Small intestine (tissue), 16 donors: ENCODE data around the gene LBR. TPM values are rescaled to one million over a fixed set of nuclear protein-coding genes. Genes with fewer than 3 reads are reported as not detected.
A peak's percentile ranks its signal among the peaks of the same experiment; 100 is the strongest.

Experiments used
- DNase-seq, 2 donors: peaks; one replicate each; pipeline versions ENCODE4 v3.0.0 to v3.0.0-alpha.2; 2013
- FAIRE-seq: peaks from 2 replicates; lab custom pipeline; 2012; peaks lifted over from hg19 to GRCh38; lab: Jason Lieb, UNC
- H3K27ac ChIP-seq, 3 donors: one replicate each; pipeline ENCODE4 v1.5.1; 2013; ENCODE audit warnings: low read length in 2 of 3, mild to moderate bottlenecking in 2 of 3, control low read depth in 1 of 3, inconsistent platforms in 1 of 3, low read depth in 1 of 3, moderate library complexity in 1 of 3
- H3K27me3 ChIP-seq, 3 donors: one replicate each; pipeline ENCODE4 v1.6.1; 2013; ENCODE audit warnings: low read length in 3 of 3, inconsistent platforms in 1 of 3; ENCODE audit not compliant: control insufficient read depth in 3 of 3, insufficient read depth in 3 of 3
- H3K36me3 ChIP-seq, 3 donors: one replicate each; pipeline ENCODE4 v1.6.1; 2013; ENCODE audit warnings: low read length in 3 of 3, inconsistent platforms in 1 of 3, low read depth in 1 of 3, mild to moderate bottlenecking in 1 of 3, moderate library complexity in 1 of 3; ENCODE audit not compliant: control insufficient read depth in 3 of 3, insufficient read depth in 2 of 3
- H3K4me1 ChIP-seq, 3 donors: one replicate each; pipeline ENCODE4 v1.6.1; 2013; ENCODE audit warnings: low read length in 2 of 3, inconsistent platforms in 1 of 3, low read depth in 1 of 3, mild to moderate bottlenecking in 1 of 3, moderate library complexity in 1 of 3; ENCODE audit not compliant: control insufficient read depth in 3 of 3, insufficient read depth in 2 of 3
- H3K4me3 ChIP-seq, 3 donors: one replicate each; pipeline ENCODE4 v1.5.1; 2013; ENCODE audit warnings: low read length in 3 of 3, control low read depth in 1 of 3, inconsistent platforms in 1 of 3, low read depth in 1 of 3, mild to moderate bottlenecking in 1 of 3, moderate library complexity in 1 of 3
- H3K9me3 ChIP-seq, 2 donors: one replicate each; pipeline ENCODE4 v1.6.1; 2013; ENCODE audit warnings: low read depth in 1 of 2, low read length in 1 of 2; ENCODE audit not compliant: control insufficient read depth in 2 of 2, insufficient read depth in 1 of 2
- WGBS, 3 donors: extraction: QIAGEN DNeasy Blood & Tissue Kit; methylation state at CpG; one replicate each; pipeline ENCODE4 v1.1.7; 2013; 5-methylcytosine and 5-hydroxymethylcytosine counted together
- long read RNA-seq, 10 donors: transcript quantifications; one replicate each; lab custom pipeline, GENCODE V29; 2026
- polyA plus RNA-seq, 4 donors: library from polyadenylated mRNA; stranded (reverse) in 3 of 4; unstranded in 1 of 4; fragments of 200-250 nt in 3 of 4; fragments of 120-200 nt in 1 of 4; gene quantifications; one replicate each; pipeline versions ENCODE4 v1.2.1 to v1.2.3, GENCODE V29; 2013
- donor health status: healthy with polysubstance abuse.
- donor health status: control.
- donor health status: control.
- donor health status: Bipolar disorder and iron deficiency.
- donor health status: healthy.

Gene LBR
- 10 to 100 TPM in 2 of 4 donors, 1 to 10 TPM in 2; 7.3 to 64.9 (median 35.5) TPM for polyA plus RNA-seq
- long read RNA-seq, donor 1 = 0 reads
- long read RNA-seq, donor 2, partial matches to known transcripts = 0 of 4 reads
- long read RNA-seq, donor 2, other reads (novel, unspliced or antisense) = 0 of 4 reads
- long read RNA-seq, donor 3, transcript LBR-201 (14 exons, 3,745 nt) = major isoform, 10 of 19 reads
- long read RNA-seq, donor 3, partial matches to known transcripts = 6 of 19 reads
- long read RNA-seq, donor 3, other reads (novel, unspliced or antisense) = 0 of 19 reads
- long read RNA-seq, donor 4, partial matches to known transcripts = 0 of 1 reads
- long read RNA-seq, donor 4, other reads (novel, unspliced or antisense) = 0 of 1 reads
- long read RNA-seq, donor 5, partial matches to known transcripts = 0 of 4 reads
- long read RNA-seq, donor 5, other reads (novel, unspliced or antisense) = 0 of 4 reads
- long read RNA-seq, donor 6, transcript LBR-201 (14 exons, 3,745 nt) = major isoform, 7 of 10 reads
- long read RNA-seq, donor 6, partial matches to known transcripts = 0 of 10 reads
- long read RNA-seq, donor 6, other reads (novel, unspliced or antisense) = 0 of 10 reads
- long read RNA-seq, donor 7 = 0 reads
- long read RNA-seq, donor 8, partial matches to known transcripts = 0 of 1 reads
- long read RNA-seq, donor 8, other reads (novel, unspliced or antisense) = 0 of 1 reads
- long read RNA-seq, donor 9, partial matches to known transcripts = 0 of 5 reads
- long read RNA-seq, donor 9, other reads (novel, unspliced or antisense) = 0 of 5 reads
- long read RNA-seq, donor 10, transcript LBR-201 (14 exons, 3,745 nt) = major isoform, 10 of 12 reads
- long read RNA-seq, donor 10, partial matches to known transcripts = 0 of 12 reads
- long read RNA-seq, donor 10, other reads (novel, unspliced or antisense) = 0 of 12 reads

DNA sequence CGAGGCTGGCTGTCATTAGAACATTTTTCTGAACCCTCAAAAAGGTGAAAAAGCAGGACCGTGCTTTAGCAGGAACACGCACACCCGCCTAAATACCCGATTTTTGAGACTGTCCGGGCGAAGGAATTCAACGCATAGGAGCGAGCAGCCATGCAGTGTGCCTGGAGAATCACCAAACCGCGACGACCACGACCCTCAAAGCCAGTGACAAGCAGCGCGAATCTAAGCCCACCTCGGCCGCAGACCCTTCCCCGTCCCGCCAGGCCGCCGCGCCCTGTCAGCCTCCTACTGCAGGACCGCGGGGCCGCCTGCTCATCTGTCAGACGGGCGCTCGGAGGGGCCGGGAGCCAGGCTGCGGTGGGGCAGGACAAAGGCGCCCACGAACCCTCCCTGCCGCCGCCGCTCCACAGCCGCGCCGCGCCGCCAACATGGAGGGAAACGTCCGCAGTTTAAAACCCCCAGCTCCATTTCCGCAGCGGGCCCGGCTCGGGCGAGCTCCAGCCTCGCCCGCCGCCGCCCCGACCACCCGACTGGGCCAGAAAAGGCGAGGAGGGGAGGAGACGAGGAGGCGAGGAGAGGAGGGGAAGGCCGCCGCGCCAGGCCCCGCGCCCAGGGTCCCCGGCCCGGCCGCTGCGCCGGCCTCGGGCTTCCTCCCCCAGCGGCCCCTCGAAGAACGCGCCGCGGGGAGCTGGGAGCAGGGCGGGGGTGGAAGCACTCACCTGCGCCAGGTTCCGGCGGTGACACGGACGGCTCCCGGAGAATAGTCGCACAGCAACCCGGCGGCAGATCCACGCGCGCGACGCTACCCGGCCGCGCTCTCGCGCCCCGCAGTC lies at the start of gene LBR:
Gene LBR (minus strand): TSS at position 804 of the 833 bp plus-strand sequence. CDS start 3,963 bp downstream, outside the sequence.
- 0 to 1% (median 0%) methylated on average over 60 to 94 of the region's 94 CpGs for WGBS, 3 donors
- FAIRE-seq (no peak), DNase-seq (peak in 1 of 2 donors; percentile 69)
- peaks cover 0 to 3% (median 0%) of the 10 kb centered on the region in 3 donors for H3K36me3 ChIP-seq
- peak within 1 kb of the TSS; percentile 67 to 98 (median 80) for H3K4me3 ChIP-seq
- no peaks in the 10 kb centered on the region for H3K27me3 ChIP-seq
- peak within 1 kb of the TSS; percentile 85 to 95 (median 90) for H3K27ac ChIP-seq
- H3K9me3 ChIP-seq = no peaks in the 10 kb centered on the region
- peaks cover 18 to 34% (median 21%) of the 10 kb centered on the region in 3 donors for H3K4me1 ChIP-seq

DNA sequence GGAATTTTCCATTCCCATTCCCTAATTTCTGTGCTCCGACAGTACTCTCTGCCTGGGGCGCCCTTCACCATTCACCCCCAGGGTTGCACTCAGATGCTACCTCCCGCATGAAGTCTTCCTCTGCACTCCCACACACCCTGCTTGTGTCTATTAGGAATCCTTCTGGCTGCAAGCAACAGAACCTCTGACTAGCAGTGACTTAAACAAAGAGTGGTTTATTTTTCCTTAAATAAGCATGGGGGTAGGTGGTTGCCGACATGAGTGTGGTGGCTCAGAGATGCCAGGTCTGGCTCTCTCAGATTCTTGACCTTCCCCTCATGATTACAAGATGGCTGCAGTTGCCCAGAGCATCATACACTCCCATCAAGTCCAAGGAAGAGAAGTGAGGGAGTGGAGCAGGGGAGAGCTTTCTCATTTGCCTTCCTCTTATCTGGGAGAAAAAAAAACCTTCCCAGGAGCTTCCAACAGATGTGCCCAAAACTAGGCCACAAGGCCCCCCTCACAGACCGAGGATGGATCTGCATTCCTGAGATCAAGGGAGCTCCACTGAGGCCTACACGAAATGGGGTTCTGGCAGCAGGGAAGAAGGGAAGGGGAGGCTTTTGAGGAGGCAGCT lies 49.6 kb upstream of the LBR start:
- H3K27ac ChIP-seq = no peak overlapping the region
- no peaks in the 10 kb centered on the region for H3K36me3 ChIP-seq
- H3K27me3 ChIP-seq = peaks cover 0 to 3% (median 0%) of the 10 kb centered on the region in 3 donors
- FAIRE-seq (no peak), DNase-seq (no peak)
- WGBS, 3 donors = 89 to 93% (median 93%) methylated on average over 6 of the region's 6 CpGs
- no peak overlapping the region for H3K4me3 ChIP-seq
- no peaks in the 10 kb centered on the region for H3K9me3 ChIP-seq
- H3K4me1 ChIP-seq = peaks cover 0 to 9% (median 2%) of the 10 kb centered on the region in 3 donors

DNA sequence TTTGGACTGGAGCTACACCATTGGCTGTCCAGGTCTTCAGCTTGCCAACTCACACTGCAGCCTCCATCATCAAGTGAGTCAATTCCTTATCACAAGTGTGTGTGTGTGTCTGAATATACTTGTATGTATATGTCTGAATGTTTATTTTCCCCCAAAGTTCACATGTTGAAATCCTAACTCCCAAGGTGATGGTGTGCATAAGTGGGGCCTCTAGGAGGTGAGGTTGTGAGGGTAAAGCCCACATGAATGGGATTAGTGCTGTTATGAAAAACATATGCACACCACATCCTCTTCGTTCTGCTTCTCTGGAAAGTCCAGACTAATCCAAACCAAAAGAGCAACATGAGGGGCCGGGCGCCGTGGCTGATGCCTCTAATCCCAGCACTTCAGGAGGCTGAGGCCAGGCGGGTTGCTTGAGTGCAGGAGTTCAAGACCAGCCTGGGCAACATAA lies 48.7 kb upstream of the LBR start:
- no peaks in the 10 kb centered on the region for H3K9me3 ChIP-seq
- H3K27me3 ChIP-seq = peaks cover 0 to 3% (median 0%) of the 10 kb centered on the region in 3 donors
- 64 to 73% (median 72%) methylated on average over 5 of the region's 5 CpGs for WGBS, 3 donors
- DNase-seq (no peak), FAIRE-seq (no peak)
- no peak overlapping the region for H3K4me3 ChIP-seq
- no peak overlapping the region for H3K27ac ChIP-seq
- H3K4me1 ChIP-seq = peaks cover 0 to 5% (median 2%) of the 10 kb centered on the region in 3 donors
- H3K36me3 ChIP-seq = no peaks in the 10 kb centered on the region

DNA sequence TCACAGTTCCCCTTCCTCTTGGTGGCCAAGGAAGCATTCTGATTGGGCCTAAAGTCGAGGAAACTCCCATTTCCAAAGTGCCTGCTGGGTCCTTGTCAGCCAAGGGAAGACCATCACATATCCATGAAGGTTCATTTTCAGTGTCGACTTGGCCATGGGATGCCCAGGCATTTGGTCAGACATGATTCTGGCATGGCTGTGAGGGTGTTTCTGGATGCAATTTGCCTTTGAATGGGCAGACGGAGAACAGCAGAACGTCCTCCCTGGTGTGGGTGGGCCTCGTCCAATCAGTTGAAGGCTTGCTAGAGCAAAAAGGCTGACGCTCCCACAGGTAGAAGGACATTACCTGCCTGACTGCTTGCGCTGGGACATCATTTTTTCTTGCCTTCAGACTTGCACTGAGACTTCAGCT lies 48.3 kb upstream of the LBR start:
- peaks cover 0 to 5% (median 2%) of the 10 kb centered on the region in 3 donors for H3K4me1 ChIP-seq
- no peak overlapping the region for H3K27ac ChIP-seq
- no peak for FAIRE-seq
- DNase-seq = no peak
- H3K36me3 ChIP-seq = no peaks in the 10 kb centered on the region
- no peak overlapping the region for H3K4me3 ChIP-seq
- 94% methylated on average over 7 of the region's 7 CpGs for WGBS, 3 donors
- no peaks in the 10 kb centered on the region for H3K9me3 ChIP-seq
- H3K27me3 ChIP-seq = peaks cover 0 to 3% (median 0%) of the 10 kb centered on the region in 3 donors

DNA sequence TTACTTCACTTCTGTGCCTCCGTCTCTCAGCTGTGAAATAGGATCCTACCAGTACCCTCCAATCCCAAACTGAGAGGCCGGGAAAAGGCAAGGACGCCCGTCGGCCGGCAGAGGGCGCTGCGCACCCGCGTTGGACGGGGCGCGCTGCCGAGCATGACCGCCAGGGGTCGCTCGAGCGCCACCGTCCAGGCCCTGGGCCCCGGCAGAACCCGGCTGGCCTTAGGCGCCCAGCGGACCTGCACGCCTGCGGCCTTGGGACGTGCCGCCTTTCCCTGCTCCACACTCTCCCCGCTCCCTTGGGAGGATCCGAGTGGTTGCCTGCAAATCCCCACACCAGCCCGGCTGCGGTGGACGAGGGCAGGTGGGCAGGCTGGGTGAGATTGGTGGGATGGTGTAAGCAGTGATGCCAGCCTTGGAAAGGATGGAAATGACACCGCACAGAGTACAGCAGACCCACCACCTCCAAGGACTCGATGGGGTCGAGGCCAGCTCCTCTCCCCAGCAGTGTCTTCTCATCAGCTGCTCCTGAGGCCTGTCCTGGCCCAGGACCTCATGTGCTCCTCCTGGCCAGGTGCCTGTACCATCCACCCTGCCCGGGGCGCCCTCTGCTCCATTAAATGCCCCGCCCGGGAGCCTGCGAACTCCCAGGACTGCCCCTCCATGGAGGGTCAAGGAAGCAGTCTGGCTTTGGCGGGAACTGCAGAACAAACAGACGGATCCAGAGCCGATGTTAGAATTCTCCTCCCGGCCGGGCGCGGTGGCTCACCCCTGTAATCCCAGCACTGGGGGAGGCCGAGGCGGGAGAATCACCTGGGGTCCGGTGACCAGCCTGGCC lies 47.4 kb upstream of the LBR start:
- no peak for FAIRE-seq

DNA sequence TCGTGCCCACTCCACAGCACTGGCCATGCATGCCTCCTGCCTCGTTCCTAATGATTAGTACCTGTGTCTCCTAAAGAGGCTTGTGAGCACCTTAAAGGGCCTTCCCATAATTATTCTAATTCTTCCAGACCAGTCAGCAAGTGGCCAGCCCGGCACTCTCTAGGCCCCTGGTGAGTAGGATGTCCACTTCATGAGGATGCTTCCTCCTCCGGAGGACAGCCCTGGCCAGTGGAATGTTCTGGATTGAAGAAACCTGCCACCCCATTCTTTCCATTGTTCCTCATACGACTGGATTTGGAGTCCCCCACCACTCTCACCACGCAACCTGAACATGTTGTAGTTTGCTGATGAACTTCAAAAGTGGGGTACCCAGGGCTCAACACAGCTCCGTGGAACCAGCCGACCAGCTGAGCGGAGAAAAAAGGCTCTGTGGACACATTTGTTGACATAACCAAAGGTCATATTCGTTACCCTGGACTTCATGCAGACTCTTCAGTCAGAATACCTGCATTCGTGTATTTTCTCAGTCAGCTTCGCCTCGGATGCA lies 46.7 kb upstream of the LBR start:
- Histone ChIP-seq H3K27me3 (no peaks in the 10 kb centered on the region), H3K36me3 (no peaks in the 10 kb centered on the region), H3K9me3 (no peaks in the 10 kb centered on the region), H3K4me1 (peaks cover 0 to 5% (median 2%) of the 10 kb centered on the region in 3 donors), H3K4me3 (no peak overlapping the region), H3K27ac (no peak overlapping the region)
- 38 to 45% (median 40%) methylated on average over 13 of the region's 13 CpGs for WGBS, 3 donors
- FAIRE-seq = no peak
- DNase-seq = no peak

More for the DNA sequence above, 47.4 kb upstream of the LBR start:
- peaks cover 0 to 5% (median 2%) of the 10 kb centered on the region in 3 donors for H3K4me1 ChIP-seq
- H3K4me3 ChIP-seq = no peak overlapping the region
- no peaks in the 10 kb centered on the region for H3K9me3 ChIP-seq
- DNase-seq = peak; percentile 65 to 86
- no peaks in the 10 kb centered on the region for H3K27me3 ChIP-seq
- H3K36me3 ChIP-seq = no peaks in the 10 kb centered on the region
- no peak overlapping the region for H3K27ac ChIP-seq
- WGBS, 3 donors = 14 to 25% (median 24%) methylated on average over 48 to 50 of the region's 50 CpGs
